Neural cell (in vitro differentiated cells): ENCODE measurements around the gene TNRC6A. TPM values are rescaled to one million over a fixed set of nuclear protein-coding genes. Genes with fewer than 3 reads are reported as not detected.

ENCODE experiments used
- H2AFZ ChIP-seq: fragments of 200-600, 300-800 bp; sonication (generic), shearing (Covaris generic); 2 replicates; pipeline ENCODE4 v1.6.0; 2014; ENCODE audit warnings: low read depth, mild to moderate bottlenecking, antibody characterized with exemption, low read length, moderate library complexity
- H3F3A ChIP-seq: fragments of 200-600 bp; shearing (Covaris generic); 2 replicates; pipeline ENCODE4 v1.6.1; 2016; ENCODE audit warnings: mild to moderate bottlenecking, moderate library complexity, mixed read lengths, antibody characterized with exemption, low read length; ENCODE audit not compliant: insufficient read depth, poor library complexity, severe bottlenecking
- H3K27ac ChIP-seq: fragments of 200-600, 300-800 bp; sonication (generic), shearing (Covaris generic); 2 replicates; pipeline ENCODE4 v1.5.1; 2014; ENCODE audit warnings: mild to moderate bottlenecking, low read length, moderate library complexity
- H3K27me3 ChIP-seq: fragments of 300-800, 200-600 bp; sonication (generic), shearing (Covaris generic); 2 replicates; pipeline ENCODE4 v1.6.0; 2014; ENCODE audit warnings: mild to moderate bottlenecking, low read depth, low read length, moderate library complexity; ENCODE audit not compliant: insufficient read depth
- H3K36me3 ChIP-seq: fragments of 300-800, 200-600 bp; sonication (generic), shearing (Covaris generic); 2 replicates; pipeline ENCODE4 v1.5.1; 2014; ENCODE audit warnings: mild to moderate bottlenecking, antibody characterized with exemption, low read length, moderate library complexity; ENCODE audit not compliant: insufficient read depth
- H3K4me2 ChIP-seq: fragments of 300-800, 200-600 bp; sonication (generic), shearing (Covaris generic); 2 replicates; pipeline ENCODE4 v1.6.0; 2014; ENCODE audit warnings: mild to moderate bottlenecking, low read length
- H3K4me3 ChIP-seq: fragments of 300-800, 200-600 bp; sonication (generic), shearing (Covaris generic); 2 replicates; pipeline ENCODE4 v1.5.1; 2014; ENCODE audit warnings: mild to moderate bottlenecking, low read length, moderate library complexity
- H3K79me2 ChIP-seq: fragments of 200-600 bp; shearing (Covaris generic); replicated peaks from 2 replicates; pipeline ENCODE4 v1.6.0; 2014; ENCODE audit warnings: mild to moderate bottlenecking, low read length, moderate library complexity; ENCODE audit not compliant: insufficient read depth
- H3K9ac ChIP-seq: fragments of 300-800, 200-600 bp; sonication (generic), shearing (Covaris generic); 2 replicates; pipeline ENCODE4 v1.6.1; 2016; ENCODE audit warnings: mild to moderate bottlenecking, low read length, mixed read lengths
- H3K9me2 ChIP-seq: fragments of 200-600 bp; shearing (Covaris generic); 2 replicates; pipeline ENCODE4 v1.6.1; 2016; ENCODE audit warnings: mild to moderate bottlenecking, low read length, mixed read lengths; ENCODE audit not compliant: insufficient read depth
- H3K9me3 ChIP-seq: fragments of 200-600, 300-800 bp; sonication (generic), shearing (Covaris generic); 2 replicates; pipeline ENCODE4 v1.6.1; 2016; ENCODE audit warnings: mild to moderate bottlenecking, mixed run types, low read length, moderate library complexity, mixed read lengths
- H4K20me1 ChIP-seq: fragments of 200-600 bp; shearing (Covaris generic); 2 replicates; pipeline ENCODE4 v1.6.1; 2016; ENCODE audit warnings: mild to moderate bottlenecking, mixed run types; ENCODE audit not compliant: insufficient read depth
- CTCF ChIP-seq: fragments of 450-650 bp; IDR thresholded peaks from 2 replicates; pipeline ENCODE4 v1.5.1; 2014; ENCODE audit warnings: antibody characterized with exemption, mild to moderate bottlenecking, moderate library complexity; ENCODE audit not compliant: poor library complexity, severe bottlenecking
- EP300 ChIP-seq: fragments of 450-650 bp; conservative IDR thresholded peaks from 2 replicates; pipeline ENCODE4 v1.6.1; 2014; ENCODE audit warnings: antibody characterized with exemption, mild to moderate bottlenecking, moderate library complexity; ENCODE audit not compliant: poor library complexity, severe bottlenecking
- EZH2 ChIP-seq: fragments of 200-600, 300-800 bp; shearing (Covaris generic), sonication (generic); IDR thresholded peaks from 2 replicates; pipeline ENCODE4 v1.6.1; 2014; ENCODE audit warnings: antibody characterized with exemption, low read length, borderline replicate concordance, mild to moderate bottlenecking; ENCODE audit not compliant: insufficient read depth, poor library complexity, severe bottlenecking
- MXI1 ChIP-seq: fragments of 450-650 bp; conservative IDR thresholded peaks from 2 replicates; pipeline ENCODE4 v1.6.1; 2014; ENCODE audit warnings: antibody characterized with exemption, mild to moderate bottlenecking; ENCODE audit not compliant: poor library complexity, severe bottlenecking
- POLR2AphosphoS5 ChIP-seq: IDR thresholded peaks from 2 replicates; pipeline ENCODE4 v1.6.1; 2012
- RAD21 ChIP-seq: fragments of 450-650 bp; conservative IDR thresholded peaks from 2 replicates; pipeline ENCODE4 v1.6.1; 2014; ENCODE audit warnings: antibody characterized with exemption, mild to moderate bottlenecking, moderate library complexity
- REST ChIP-seq: IDR thresholded peaks from 2 replicates; pipeline ENCODE4 v1.6.1; 2012; ENCODE audit warnings: borderline replicate concordance
- SMC3 ChIP-seq: fragments of 450-650 bp; conservative IDR thresholded peaks from 2 replicates; pipeline ENCODE4 v1.6.1; 2014; ENCODE audit warnings: antibody characterized with exemption, mild to moderate bottlenecking, moderate library complexity; ENCODE audit not compliant: poor library complexity
- TAF1 ChIP-seq: IDR thresholded peaks from 2 replicates; pipeline ENCODE4 v1.6.1; 2012; ENCODE audit warnings: low read depth
- polyA plus RNA-seq: library from polyadenylated mRNA; depleted of rRNA; stranded (reverse); fragments of >200 nt; gene quantifications from 2 replicates; pipeline ENCODE4 v1.2.3, GENCODE V29; 2014

TNRC6A gene
- polyA plus RNA-seq, 1 donor from 2014 or later, result 32.1 TPM

- H3K27me3 ChIP-seq, result no peaks in the 10 kb centered on the region
- peak overlapping the region; percentile 85 for H3K4me3 ChIP-seq
- TF ChIP-seq TAF1 (peak; percentile 9), SMC3 (no peak)
- H3K79me2 ChIP-seq, result peaks cover 50% of the 10 kb centered on the region
- H3K36me3 ChIP-seq, result no peaks in the 10 kb centered on the region
- H3K9ac ChIP-seq, result peak overlapping the region; percentile 85
- H3K9me2 ChIP-seq, result no peaks in the 10 kb centered on the region
- no peak overlapping the region for H3K4me2 ChIP-seq
- H2AFZ ChIP-seq, result peak overlapping the region; percentile 5
- peak overlapping the region; percentile 95 for H3K27ac ChIP-seq
- H3F3A ChIP-seq, result peaks cover 4% of the 10 kb centered on the region
- peaks cover 10% of the 10 kb centered on the region for H4K20me1 ChIP-seq
- H3K9me3 ChIP-seq, result no peaks in the 10 kb centered on the region
Observed at GRCh38 chr16:24729951-24730815, 732 bp downstream of the TNRC6A start.

GRCh38 chr16:24730914-24731313 is 1.5 kb downstream of the TNRC6A start:
- H3K4me3 ChIP-seq, result peak overlapping the region; percentile 70
- H3K4me2 ChIP-seq, result peak overlapping the region; percentile 76
- H3K79me2 ChIP-seq, result peaks cover 57% of the 10 kb centered on the region
- TF ChIP-seq RAD21 (no peak), REST (no peak), TAF1 (no peak), EP300 (no peak), MXI1 (no peak), EZH2 (no peak), SMC3 (no peak), POLR2AphosphoS5 (no peak), CTCF (no peak)
- no peaks in the 10 kb centered on the region for H3K36me3 ChIP-seq
- H3K9me3 ChIP-seq, result no peaks in the 10 kb centered on the region
- peak overlapping the region; percentile 95 for H3K27ac ChIP-seq
- H3K9ac ChIP-seq, result peak overlapping the region; percentile 85
- H3K9me2 ChIP-seq, result no peaks in the 10 kb centered on the region
- H2AFZ ChIP-seq, result no peak overlapping the region
- peaks cover 10% of the 10 kb centered on the region for H4K20me1 ChIP-seq
- no peaks in the 10 kb centered on the region for H3K27me3 ChIP-seq
- H3F3A ChIP-seq, result peaks cover 4% of the 10 kb centered on the region
